Endothelial cell of umbilical vein (primary cell): ENCODE measurements around the gene FMO2.

Source experiments
- CTCF ChIP-seq, 2 donors: IDR thresholded peaks; 1 replicate in 1 of 2; 2 replicates in 1 of 2; pipeline ENCODE4 v1.5.1; 2011; ENCODE audit warnings: low read length in 2 of 2, mild to moderate bottlenecking in 2 of 2, moderate library complexity in 2 of 2, control low read depth in 1 of 2, inconsistent platforms in 1 of 2, low read depth in 1 of 2; ENCODE audit not compliant: insufficient read depth in 1 of 2; ENCODE audit errors: extremely low read depth in 1 of 2
- EZH2 ChIP-seq: IDR thresholded peaks from 2 replicates; pipeline ENCODE4 v1.6.1; 2012; ENCODE audit warnings: borderline replicate concordance, low read depth, mild to moderate bottlenecking, moderate library complexity, low read length, inconsistent platforms; ENCODE audit not compliant: severe bottlenecking
- FOS ChIP-seq: IDR thresholded peaks from 2 replicates; pipeline ENCODE4 v1.6.1; 2011; ENCODE audit warnings: mild to moderate bottlenecking, low read length, moderate library complexity, borderline replicate concordance; ENCODE audit not compliant: insufficient read depth
- JUN ChIP-seq: IDR thresholded peaks from 2 replicates; pipeline ENCODE4 v1.6.1; 2011; ENCODE audit warnings: borderline replicate concordance, low read depth; ENCODE audit not compliant: insufficient read length, insufficient read depth
- MYC ChIP-seq: IDR thresholded peaks from one replicate; pipeline ENCODE4 v1.6.1; 2011; ENCODE audit warnings: mild to moderate bottlenecking, low read depth, low read length
- POLR2A ChIP-seq: IDR thresholded peaks from 2 replicates; pipeline ENCODE4 v1.6.1; 2012; ENCODE audit warnings: low read depth, mild to moderate bottlenecking, control low read depth, low read length
- POLR2AphosphoS5 ChIP-seq: IDR thresholded peaks from 2 replicates; pipeline ENCODE4 v1.6.1; 2012; ENCODE audit warnings: low read depth, mild to moderate bottlenecking, control low read depth, low read length, moderate library complexity; ENCODE audit not compliant: insufficient read depth

GRCh38 chr1:171204296-171204695 is 19.2 kb downstream of the FMO2 start:
- TF ChIP-seq CTCF (IDR thresholded peaks at IDR 0.05; ENCODE audit: extremely low read depth in 1 of 2, insufficient read depth in 1 of 2, low read depth in 1 of 2, low read length in 2 of 2) (no peak), POLR2AphosphoS5 (no peak), POLR2A (no peak), EZH2 (no peak), FOS (no peak), MYC (no peak), JUN (no peak)
